NOMO-1 treated with DMSO at 0.1 percent for 48 hours (cell line): Measurements from ENCODE around the gene PLA2G4F.
"Not testable (repeated sequence)": the region's sequence is repeated elsewhere in the genome, so short reads cannot be mapped to it uniquely, and the experiment has no call there.

Experiments
- DNase-seq: peaks from one replicate; lab custom pipeline; 2025; ENCODE audit not compliant: unreplicated experiment; lab: John Stamatoyannopoulos, UW

The PLA2G4F gene

DNA sequence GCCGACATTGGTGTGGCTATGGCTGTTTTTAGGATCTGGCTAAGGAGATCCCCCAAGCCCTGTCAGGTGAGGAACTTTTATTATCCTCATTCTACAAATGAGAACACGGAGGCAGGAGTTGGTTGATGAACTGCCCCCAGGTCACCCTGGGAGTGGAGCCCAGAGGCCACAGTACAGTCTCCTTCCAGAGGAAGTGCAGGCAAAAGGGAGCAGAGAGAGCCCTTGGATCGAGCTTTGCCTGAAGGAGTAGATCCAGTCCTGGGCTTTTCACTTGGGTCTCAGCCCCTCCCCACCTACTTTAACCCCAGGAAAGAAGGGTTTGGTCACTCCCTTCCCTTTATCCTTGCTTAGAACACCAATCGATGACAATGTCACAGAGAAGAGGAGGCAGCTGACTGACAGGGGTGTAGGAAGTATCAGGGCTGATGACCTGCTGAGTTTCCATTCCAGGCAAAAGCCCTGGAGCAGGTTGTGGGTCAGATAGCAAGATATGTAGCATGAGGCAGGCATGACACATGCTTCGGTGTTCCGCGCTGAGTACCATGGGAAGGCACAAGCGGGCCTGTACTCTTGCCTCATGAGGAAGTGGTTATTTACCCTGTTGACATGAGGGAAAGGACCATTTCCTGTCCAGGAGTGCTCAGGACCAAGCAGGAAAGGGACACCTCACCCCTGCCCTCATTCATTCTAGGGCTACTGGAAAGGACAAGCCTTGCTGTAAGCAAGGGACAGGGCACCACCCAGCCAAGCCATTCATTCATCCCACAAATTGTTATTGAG is 56.2 kb downstream of the PLA2G4F start:
- DNase-seq: peak; percentile 23

DNA sequence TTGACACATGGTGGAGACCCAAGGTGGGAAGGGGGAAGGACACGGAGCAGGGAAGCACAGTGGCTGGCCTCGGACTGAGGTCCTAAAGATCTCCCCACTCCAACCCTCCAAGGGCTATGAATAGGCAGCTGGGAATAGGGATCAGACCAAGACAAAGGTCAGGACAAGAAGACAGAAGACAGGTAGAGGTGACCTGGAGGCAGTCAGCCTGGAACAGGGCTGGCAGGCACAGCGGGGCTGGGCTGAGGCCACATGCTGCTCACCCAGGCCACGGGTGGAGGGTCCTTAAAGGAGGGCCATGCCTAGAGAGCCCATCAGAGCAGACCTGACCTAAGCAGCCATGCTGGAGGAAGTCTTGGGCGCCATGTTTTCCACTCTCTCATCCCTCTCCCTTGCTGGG is 59.4 kb downstream of the PLA2G4F start:
- DNase-seq: no peak

DNA sequence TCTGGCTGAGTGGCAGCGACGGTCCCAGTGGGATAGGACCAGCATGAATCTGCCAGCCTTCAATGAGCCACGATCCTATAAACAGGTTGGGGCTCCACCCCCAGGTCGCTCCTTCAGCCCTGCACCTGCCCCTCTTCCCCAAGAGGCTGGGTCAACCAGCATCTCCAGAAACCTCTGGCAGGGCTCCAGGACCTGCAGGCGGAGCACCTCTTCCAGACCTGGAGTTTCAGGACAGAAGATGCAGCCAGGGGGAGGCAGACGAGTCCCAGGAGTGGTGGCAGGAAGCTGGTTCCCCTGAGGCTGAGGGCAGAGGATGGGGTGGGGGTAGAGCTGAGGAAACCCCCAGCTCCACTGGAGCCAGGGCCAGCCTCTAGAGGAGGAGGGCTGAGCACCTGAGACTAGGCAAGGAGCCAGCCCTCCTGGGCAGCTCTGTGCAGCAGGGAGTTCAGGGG is 61.9 kb downstream of the PLA2G4F start, which contains the start of gene PLA2G4D:
Gene PLA2G4D (minus strand): TSS at position 51 of the 452 bp plus-strand sequence. CDS start 103 bp downstream, outside the sequence.
- DNase-seq: no peak

- no peak for DNase-seq
Observed at GRCh38 chr15:42093966-42094365, 62.5 kb downstream of the PLA2G4F start.

DNA sequence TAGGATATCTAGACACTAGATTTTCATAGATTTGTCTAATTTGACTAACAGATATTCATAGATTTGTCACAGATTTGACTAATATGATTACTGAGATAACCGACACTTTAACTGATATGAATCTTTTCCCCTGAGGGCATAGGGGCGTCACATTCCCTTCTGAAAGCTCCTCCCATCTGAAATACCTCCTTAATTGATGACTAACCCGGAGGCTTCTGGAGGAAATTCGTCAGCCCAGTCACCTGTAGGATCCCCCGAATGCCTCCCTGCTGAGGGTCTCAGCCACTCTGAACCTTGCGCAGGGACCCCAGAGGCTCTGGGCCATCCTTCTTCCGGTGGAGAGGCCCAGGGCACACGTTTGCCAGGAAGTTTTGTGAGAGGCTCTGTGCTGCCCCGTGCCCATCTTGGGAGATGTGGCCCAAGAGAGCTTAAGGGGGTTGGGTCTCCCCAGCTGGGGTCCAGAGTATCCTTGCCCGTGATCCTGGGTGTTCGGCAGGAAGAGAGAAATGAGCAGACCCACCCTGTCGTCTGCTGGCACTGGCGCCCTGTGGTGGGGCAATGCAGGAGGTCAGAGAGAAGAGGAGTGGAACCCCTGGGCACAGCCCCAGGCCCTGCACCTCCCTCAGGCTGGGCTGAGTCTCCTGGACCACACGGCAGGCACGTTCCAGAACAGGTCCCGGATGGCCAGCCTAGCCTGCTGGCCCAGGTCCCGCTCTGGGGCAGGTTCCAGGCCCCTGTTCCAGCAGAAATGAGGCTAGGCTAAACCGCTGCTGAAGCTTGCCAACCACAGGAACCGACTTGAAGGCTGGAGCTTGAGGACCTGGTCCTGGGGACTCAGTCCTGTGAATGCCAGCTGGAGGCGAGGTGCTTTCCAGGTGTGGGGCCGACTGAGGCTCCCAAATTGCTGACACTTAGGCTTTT is 63.8 kb downstream of the PLA2G4F start:
- no peak for DNase-seq

DNA sequence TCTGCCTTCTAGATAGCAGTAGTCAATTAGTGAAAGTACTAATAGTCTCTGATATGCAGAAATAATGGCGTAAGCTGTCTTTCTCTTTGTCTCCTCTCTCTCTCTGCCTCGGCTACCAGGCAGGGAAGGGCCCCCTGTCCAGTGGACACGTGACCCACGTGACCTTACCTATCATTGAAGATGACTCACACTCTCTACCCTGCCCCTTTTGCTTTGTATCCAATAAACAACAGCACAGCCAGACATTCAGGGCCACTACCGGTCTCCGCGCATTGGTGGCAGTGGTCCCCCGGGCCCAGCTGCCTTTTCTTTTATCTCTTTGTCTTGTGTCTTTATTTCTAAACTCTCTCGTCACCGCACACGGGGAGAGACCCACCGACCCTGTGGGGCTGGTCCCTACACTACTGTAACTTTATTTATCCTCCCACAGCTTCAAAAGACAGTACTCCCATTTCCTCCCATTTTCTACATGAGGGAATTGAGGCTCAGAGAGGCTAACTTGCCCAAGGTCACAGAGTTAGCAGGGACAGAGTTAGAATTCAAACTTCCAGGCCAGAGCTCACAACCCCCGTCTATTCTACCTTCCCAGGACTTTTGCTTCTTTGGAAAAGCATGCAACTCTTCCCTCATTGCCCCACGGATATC is 64.6 kb downstream of the PLA2G4F start:
- DNase-seq: not testable (repeated sequence)

DNA sequence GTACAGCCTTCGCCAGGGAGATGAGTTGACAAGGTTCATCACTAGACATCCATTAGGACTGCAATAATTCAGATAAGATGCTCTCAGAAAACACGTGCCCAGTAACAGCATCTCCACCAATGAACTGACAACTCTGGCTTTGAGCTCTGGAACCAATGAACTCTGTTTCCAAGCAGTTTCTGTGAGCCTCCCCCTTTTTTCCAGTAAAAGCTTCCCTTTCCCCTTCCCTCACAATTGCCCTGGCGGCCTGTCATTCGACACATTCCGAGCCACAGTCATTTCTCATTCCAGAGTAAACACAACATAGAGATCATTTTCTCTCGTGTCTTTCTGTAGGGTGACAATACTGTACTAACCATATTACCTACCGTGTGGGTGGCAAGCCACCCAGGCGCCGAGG is 65.7 kb downstream of the PLA2G4F start:
- DNase-seq: no peak

DNA sequence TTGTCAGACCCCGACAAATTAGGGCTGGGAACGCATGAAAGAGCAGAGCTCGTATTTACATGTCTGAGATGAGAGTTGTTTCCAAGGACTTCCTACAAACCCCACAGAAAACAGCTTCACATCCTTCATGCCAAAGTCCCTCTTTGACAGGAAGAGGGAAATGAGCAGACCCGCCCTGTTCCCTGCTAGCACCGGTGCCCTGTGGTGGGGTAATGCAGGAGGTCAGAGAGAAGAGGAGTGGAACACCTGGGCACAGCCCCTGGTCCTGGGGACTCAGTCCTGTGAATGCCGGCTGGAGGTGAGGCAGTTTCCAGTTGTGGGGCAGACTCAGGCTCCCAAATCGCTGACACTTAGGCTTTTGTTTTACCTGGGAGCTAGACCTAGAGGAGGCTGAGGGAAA is 66.1 kb downstream of the PLA2G4F start:
- no peak for DNase-seq

DNA sequence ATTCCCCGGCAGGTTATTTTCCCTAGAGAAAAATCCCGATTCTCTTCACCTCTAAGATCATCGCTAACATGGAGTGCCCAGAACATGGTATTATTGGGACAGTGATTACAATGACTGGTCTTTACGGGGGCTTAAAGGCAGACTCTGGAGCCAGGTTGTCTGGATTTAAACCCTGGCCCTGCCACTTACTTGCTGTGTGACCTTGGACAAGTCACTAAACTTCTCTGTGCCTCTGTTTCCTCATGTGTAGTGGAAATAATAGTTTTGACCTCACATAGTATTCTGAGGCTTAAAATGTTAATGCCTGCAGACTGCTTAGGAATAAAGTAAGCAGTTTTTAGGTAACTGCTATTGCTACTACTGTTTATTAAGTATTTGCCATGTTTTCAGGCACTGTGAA is 66.5 kb downstream of the PLA2G4F start:
- no peak for DNase-seq
